SK-N-MC (cell line): ENCODE data around the gene FNTB.

Source experiments
- DNase-seq: peaks from one replicate; pipeline ENCODE4 v3.0.0-alpha.2; 2011; ENCODE audit warnings: low read depth, low spot score
- H3K27ac ChIP-seq: fragments of 200-600 bp; sonication (generic); 2 replicates; pipeline ENCODE4 v1.5.1; 2016; ENCODE audit warnings: mixed run types
- H3K36me3 ChIP-seq: fragments of 200-600 bp; sonication (generic); 2 replicates; pipeline ENCODE4 v1.6.1; 2017; ENCODE audit warnings: antibody characterized with exemption, low read length, mixed read lengths; ENCODE audit not compliant: insufficient read depth
- H3K4me3 ChIP-seq: fragments of 200-600 bp; sonication (generic); 2 replicates; pipeline ENCODE4 v1.5.1; 2016
- H3K9ac ChIP-seq: fragments of 200-600 bp; sonication (generic); 2 replicates; pipeline ENCODE4 v1.8.0; 2017; ENCODE audit warnings: mixed run types, mixed read lengths; ENCODE audit not compliant: insufficient read length
- H3K9me3 ChIP-seq: fragments of 200-600 bp; sonication (generic); 2 replicates; pipeline ENCODE4 v1.6.1; 2017; ENCODE audit warnings: low read depth, mild to moderate bottlenecking, antibody characterized with exemption, low read length, moderate library complexity, mixed read lengths
- EZH2 ChIP-seq: fragments of 200-600 bp; sonication (generic); IDR thresholded peaks from one replicate; pipeline ENCODE4 v1.6.1; 2017; ENCODE audit warnings: antibody characterized with exemption
- FOXP2 ChIP-seq: optimal IDR thresholded peaks from 2 replicates; pipeline ENCODE3; 2011; ENCODE audit warnings: mild to moderate bottlenecking, moderate library complexity; ENCODE audit not compliant: insufficient read depth; ENCODE audit errors: extremely low read length, control extremely low read depth
- POLR2AphosphoS5 ChIP-seq: IDR thresholded peaks from 2 replicates; pipeline ENCODE4 v1.6.1; 2012; ENCODE audit warnings: mild to moderate bottlenecking, low read depth, low read length, borderline replicate concordance

The FNTB gene

DNA sequence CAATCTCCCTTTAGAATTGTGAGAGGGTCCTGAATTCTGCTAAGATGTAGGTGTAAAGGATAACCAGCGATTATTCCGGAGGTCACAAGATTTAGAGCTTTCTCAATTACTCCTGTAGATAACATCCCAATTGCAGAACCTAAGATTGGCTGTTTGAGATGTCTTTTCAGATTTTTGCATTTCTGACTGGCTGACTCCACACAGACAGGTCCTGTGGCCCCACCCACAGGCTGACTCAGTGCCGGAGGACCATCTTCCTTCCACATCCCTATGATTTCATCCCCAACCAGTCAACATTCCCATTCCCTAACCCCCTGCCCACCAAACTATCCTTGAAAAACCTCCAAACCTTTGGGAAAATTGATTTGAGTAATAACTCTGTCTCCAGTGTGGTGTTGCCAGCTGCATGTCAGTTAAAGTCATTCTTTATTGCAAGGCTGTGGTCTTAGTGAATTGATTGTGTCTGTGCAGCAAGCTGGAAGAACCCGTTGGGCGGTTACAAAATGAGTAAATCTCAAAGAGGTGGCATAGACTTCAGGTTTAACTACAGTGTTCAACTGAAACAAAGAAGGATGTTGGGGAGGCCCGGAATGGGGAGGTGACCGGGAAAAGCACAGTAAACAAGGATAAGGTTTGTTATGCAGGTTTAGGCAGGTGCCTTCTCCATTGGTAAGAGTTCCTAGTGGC lies 10.6 kb downstream of the FNTB start:
- TF ChIP-seq POLR2AphosphoS5 (no peak), FOXP2 (no peak), EZH2 (no peak)
- H3K9me3 ChIP-seq, result no peaks in the 10 kb centered on the region
- no peak overlapping the region for H3K27ac ChIP-seq
- H3K4me3 ChIP-seq, result no peak overlapping the region
- no peak overlapping the region for H3K9ac ChIP-seq
- no peaks in the 10 kb centered on the region for H3K36me3 ChIP-seq
- no peak for DNase-seq

DNA sequence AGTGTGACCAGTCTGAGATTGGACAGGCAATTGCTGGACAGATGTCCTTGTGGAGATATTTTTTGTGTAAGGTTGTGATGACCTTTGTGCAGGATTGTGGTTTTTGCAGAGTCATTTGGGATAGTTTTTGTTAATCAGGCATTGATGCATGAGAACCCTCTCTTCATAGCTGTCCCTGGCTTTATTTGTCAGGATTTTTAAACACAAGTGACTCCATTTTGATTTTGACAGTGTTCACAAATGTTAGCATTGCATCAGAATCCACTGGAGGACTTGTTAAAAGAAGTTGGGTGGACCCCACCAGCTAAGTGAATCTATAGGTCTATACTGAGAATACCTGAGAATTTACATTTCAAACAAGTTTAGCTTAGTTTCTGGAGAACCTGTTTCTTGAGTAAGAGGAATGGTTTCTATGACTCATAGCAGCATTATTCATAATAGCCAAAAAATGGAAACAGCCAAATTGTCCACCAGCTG lies 11.8 kb downstream of the FNTB start:
- Histone ChIP-seq H3K9ac (no peak overlapping the region), H3K9me3 (no peaks in the 10 kb centered on the region), H3K27ac (no peak overlapping the region), H3K36me3 (no peaks in the 10 kb centered on the region), H3K4me3 (no peak overlapping the region)
- no peak for DNase-seq
- TF ChIP-seq EZH2 (no peak), FOXP2 (no peak), POLR2AphosphoS5 (no peak)

DNA sequence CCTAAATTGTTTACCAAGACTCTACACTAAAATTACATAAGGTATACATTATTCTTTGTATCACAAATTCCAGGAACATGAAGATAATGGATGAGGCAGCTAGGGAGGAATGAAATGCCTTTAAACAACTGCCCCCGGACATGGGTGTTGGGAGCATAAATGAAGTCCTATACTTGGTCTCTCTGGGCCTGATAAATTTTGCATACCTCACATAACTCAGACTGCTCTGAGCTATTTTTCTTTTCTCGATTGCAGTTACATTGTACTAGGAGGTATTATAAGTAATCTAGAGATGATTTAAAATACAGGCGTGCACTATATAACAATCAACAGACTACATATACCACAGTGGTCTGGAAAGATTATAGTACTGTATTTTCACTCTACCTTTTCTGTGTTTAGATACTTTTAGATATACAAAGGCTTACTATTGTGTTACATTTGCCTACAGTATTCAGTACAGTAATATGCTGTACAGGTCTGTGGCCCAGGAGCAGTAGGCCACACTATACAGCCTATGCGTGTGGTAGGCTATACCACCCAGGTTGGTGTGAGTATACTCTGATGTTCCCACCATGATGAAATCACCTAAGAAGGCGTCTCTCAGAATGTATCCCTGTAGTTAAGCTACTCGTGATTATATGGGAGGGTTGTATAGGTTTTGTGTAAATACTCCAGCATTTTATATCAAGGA lies 14.3 kb downstream of the FNTB start:
- H3K27ac ChIP-seq, result no peak overlapping the region
- H3K36me3 ChIP-seq, result no peaks in the 10 kb centered on the region; the same call in 1 of the 2 replicates
- H3K4me3 ChIP-seq, result no peak overlapping the region
- TF ChIP-seq EZH2 (no peak), POLR2AphosphoS5 (no peak), FOXP2 (no peak)
- DNase-seq, result no peak
- no peaks in the 10 kb centered on the region for H3K9me3 ChIP-seq
- no peak overlapping the region for H3K9ac ChIP-seq

DNA sequence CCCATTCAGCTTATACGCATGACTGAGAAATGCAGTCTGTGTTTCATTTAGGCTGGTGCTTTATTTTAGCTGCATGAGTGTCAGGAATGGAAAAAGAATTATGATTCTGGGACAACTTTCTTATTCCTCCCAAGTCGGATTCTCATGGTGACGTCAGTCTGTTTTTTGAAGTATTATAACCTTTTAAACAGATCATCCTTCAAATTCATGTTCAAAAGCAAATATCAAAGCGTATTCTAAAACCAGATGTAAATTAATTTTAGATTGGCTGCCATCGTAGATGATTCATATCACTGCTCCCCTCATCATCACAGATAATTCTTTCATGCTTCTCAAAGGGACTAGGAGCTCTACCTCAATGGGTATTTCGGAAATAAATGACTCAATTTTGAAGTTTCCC lies 15.0 kb downstream of the FNTB start:
- Histone ChIP-seq H3K4me3 (no peak overlapping the region), H3K36me3 (no peaks in the 10 kb centered on the region; the same call in 1 of the 2 replicates), H3K9ac (no peak overlapping the region), H3K9me3 (no peaks in the 10 kb centered on the region), H3K27ac (no peak overlapping the region)
- no peak for DNase-seq
- no peak for TF ChIP-seq FOXP2
- no peak for TF ChIP-seq POLR2AphosphoS5
- TF ChIP-seq EZH2, result no peak

DNA sequence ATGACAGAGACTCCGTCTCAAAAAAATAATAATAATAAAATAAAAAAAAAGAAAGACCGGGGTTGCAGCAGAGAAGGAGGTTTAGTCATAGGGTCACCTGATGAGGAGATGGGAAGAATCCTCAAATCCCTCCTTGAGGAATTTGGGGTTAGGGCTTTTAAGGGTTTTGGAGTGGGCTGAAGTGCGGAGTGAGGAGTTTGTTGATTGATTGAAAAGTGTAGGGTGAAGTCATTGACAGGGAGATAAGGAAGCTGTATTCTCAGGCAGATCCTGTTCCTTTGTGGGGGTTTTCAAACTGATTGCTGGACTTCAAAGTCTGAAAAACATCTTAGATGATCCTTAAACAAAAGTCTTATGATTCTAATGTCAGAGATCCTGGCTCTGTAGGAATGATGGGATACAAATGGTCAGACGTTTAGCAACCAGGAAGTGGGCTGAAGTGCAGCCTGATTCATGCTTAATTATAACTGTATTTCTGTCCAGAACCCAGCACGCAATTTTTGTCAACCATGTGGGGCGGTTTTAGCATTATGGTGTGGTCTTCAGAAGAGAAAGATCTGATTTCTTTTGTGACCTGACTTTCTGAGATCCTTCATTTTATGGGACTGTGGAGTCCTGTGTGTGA lies 16.0 kb downstream of the FNTB start:
- Histone ChIP-seq H3K9me3 (no peaks in the 10 kb centered on the region), H3K36me3 (no peaks in the 10 kb centered on the region; the same call in 1 of the 2 replicates), H3K9ac (no peak overlapping the region), H3K27ac (no peak overlapping the region), H3K4me3 (no peak overlapping the region)
- DNase-seq, result no peak
- TF ChIP-seq POLR2AphosphoS5 (no peak), FOXP2 (no peak), EZH2 (no peak)

DNA sequence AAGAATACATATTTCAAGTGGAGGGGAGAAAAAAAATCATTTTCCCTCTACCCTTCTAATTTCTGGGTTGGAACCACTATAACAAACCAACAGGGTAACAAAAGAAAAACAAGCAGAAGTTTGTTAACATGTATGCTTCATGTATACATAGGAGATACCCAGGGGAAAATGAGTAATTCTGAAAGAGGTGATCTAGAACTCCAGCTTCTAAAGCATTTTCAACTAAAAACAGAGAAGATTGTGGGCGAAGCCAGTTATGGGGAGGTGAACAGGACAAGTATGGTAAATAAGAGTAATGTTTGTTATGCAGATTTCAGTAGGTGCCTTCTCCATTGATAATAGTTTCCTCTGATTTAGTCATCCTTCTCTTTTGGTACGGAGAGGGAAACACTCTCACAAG lies 16.7 kb downstream of the FNTB start:
- Histone ChIP-seq H3K27ac (no peak overlapping the region), H3K9ac (no peak overlapping the region), H3K36me3 (no peaks in the 10 kb centered on the region; the same call in 1 of the 2 replicates), H3K4me3 (no peak overlapping the region), H3K9me3 (no peaks in the 10 kb centered on the region)
- TF ChIP-seq FOXP2, result no peak
- TF ChIP-seq POLR2AphosphoS5, result no peak
- TF ChIP-seq EZH2, result no peak
- no peak for DNase-seq

DNA sequence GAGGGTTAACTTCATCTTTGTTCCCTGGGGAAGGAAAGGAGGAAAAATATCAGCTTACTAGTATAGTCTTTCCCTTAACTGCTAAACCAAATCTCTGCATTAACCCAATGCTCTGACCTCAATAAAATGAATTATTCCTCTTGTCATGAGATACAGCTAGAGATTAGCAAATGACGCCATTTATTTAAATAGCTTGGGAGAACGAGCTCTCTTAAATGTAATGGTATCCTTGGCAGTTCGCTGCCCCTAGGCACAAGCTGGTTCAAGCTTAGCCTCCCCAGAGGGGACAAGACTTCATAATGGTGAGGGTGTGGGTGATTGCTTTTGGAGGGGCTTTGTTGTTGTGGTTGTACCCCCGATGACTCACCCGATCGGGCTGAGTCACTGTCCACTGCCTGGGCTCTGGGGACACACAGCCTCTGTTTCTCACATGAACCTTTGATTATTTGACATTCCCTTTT lies 19.6 kb downstream of the FNTB start:
- Histone ChIP-seq H3K9me3 (no peaks in the 10 kb centered on the region), H3K9ac (no peak overlapping the region), H3K36me3 (no peaks in the 10 kb centered on the region; the same call in 1 of the 2 replicates), H3K27ac (no peak overlapping the region), H3K4me3 (no peak overlapping the region)
- TF ChIP-seq EZH2 (no peak), POLR2AphosphoS5 (no peak), FOXP2 (no peak)
- DNase-seq, result no peak

DNA sequence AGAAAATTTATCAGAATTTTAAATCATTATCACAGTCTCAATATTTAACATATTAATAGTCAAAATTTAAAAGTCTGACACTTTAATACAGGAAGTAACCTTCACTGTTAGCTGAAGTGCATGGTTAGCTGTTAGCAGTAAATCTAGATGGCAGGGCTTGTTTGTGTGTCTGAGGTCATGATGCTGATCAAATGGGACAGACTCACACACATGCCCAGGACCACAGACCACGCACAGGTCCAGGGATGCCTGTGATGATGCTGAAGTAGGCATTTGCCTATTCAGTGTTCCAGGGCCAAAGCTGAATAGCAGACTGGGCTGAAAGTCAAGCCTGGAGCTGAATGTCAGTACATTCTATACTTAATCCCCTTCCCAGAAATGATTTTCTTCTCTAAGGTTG lies 20.5 kb downstream of the FNTB start:
- no peak overlapping the region for H3K27ac ChIP-seq
- H3K36me3 ChIP-seq, result peaks cover 3% of the 10 kb centered on the region; the same call in 1 of the 2 replicates
- no peak for TF ChIP-seq FOXP2
- no peak for TF ChIP-seq POLR2AphosphoS5
- no peak for TF ChIP-seq EZH2
- no peaks in the 10 kb centered on the region for H3K9me3 ChIP-seq
- no peak overlapping the region for H3K4me3 ChIP-seq
- no peak for DNase-seq
- no peak overlapping the region for H3K9ac ChIP-seq
